ENCODE results near the gene TSPAN2. TPM values are rescaled to one million over a fixed set of nuclear protein-coding genes. Genes with fewer than 3 reads are reported as not detected.

Gene TSPAN2
- total and polyA plus RNA-seq, 9 of the 15 experiments (the other 6 are each of a cell fraction or from before 2014, with no cell fraction given) = not detected

DNA sequence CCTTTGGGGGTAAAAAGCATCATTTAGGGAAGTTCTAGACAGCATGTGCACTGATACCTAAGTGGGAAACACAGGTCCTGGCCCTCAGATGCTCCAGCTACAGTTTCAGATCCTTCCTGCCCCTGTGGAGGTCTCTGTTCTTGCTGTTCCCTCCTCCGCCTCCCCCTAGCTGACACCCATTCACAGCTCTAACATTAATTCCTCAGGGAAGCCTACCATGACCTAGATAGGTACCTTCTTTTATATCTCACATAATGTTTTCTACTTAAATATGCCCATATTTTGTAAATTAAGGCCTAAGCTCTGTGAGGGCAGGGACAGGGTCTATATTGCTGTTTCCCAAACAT is 11.3 kb downstream of the TSPAN2 start (continued):
- TF ChIP-seq IRF9 (tag; IDR thresholded peaks at IDR 0.05) (no peak), ZNF175 (CRISPR knock-in tag; IDR thresholded peaks at IDR 0.05; ENCODE audit: low read depth) (no peak), MCM3 (IDR thresholded peaks at IDR 0.05) (no peak), TCF3 (CRISPR knock-in tag; IDR thresholded peaks at IDR 0.05) (no peak)

DNA sequence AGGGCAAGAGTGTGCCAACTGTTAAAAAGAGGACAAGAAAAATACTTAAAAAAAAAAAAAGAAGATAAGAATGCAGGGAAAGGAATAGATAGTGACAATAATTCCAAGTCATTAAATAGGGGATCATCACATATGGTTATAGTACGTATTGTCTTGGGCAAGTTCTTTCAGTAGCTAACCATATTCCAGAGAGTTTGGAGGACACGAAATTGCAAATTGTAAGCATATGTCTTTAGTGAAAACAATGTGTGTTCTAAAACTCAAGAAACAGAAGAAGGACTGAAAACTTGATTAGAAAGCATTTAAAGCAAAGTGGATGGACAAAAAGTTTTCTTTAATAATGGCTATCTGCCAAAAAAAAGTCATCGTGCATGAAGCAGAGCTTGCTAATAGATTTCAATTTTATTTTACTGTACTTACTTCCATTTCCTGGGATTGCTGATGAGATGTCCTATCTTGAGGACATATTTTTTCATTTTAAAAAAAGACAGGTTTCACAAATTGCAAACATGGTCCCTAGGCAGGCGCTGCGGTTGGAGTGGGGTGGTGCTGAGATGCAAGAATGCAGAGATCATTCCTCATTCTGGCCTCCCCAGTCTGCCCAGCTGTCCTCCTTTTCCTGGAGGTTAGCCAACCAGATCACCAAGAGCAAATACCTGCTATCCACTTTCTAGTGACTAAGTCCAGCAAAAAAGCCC is 11.9 kb downstream of the TSPAN2 start:
- H3K27me3 ChIP-seq (ENCODE audit: control insufficient read depth in 2 of 2, insufficient read depth in 2 of 2, low read length in 2 of 2) = peaks cover 3 to 15% of the 10 kb centered on the region in 2 experiments; a peak in 4 of 5 replicates
- WGBS (ENCODE audit: insufficient coverage, low coverage, missing lambda C conversion rate) = 1% methylated on average over 5 of the region's 5 CpGs
- DNase-seq (ENCODE audit: extremely low read depth in 1 of 4, low spot score in 3 of 4) = no peak
- ChIA-PET CTCF (ENCODE audit: low intra/inter-chr PET ratio) (no interaction called here), POLR2A (interaction anchor here (0.7 to 1.3 kb wide), 2 partner anchors 10 to 12 kb away, joined by 3 read pairs; no protein-coding TSS in a partner anchor)
- H2AFZ ChIP-seq (ENCODE audit: low read depth, low read length) = no peak overlapping the region
- H3K9ac ChIP-seq (ENCODE audit: insufficient read depth in 1 of 2, low read depth in 2 of 2, low read length in 2 of 2) = no peak overlapping the region
- in situ Hi-C loops (cut with MboI) = no loop called here
- no peak for FAIRE-seq
- no peak overlapping the region for H3K27ac ChIP-seq (ENCODE audit: extremely low read depth, low read depth, low read length)
- no peak overlapping the region for H3K4me3 ChIP-seq
- no peaks in the 10 kb centered on the region for H3K36me3 ChIP-seq (ENCODE audit: control insufficient read depth, insufficient read depth, low read length)
- no TSS peak for BruUV-seq (replicated peaks)
- TF ChIP-seq, protein P1, sequence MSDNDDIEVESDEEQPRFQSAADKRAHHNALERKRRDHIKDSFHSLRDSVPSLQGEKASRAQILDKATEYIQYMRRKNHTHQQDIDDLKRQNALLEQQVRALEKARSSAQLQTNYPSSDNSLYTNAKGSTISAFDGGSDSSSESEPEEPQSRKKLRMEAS (CRISPR knock-in tag; IDR thresholded peaks at IDR 0.05) = no peak
- TF ChIP-seq GABPB2 (CRISPR knock-in tag; conservative IDR thresholded peaks at IDR 0.05) = no peak
- TF ChIP-seq RNF2 (IDR thresholded peaks at IDR 0.05) = no peak
- TF ChIP-seq, protein P2, sequence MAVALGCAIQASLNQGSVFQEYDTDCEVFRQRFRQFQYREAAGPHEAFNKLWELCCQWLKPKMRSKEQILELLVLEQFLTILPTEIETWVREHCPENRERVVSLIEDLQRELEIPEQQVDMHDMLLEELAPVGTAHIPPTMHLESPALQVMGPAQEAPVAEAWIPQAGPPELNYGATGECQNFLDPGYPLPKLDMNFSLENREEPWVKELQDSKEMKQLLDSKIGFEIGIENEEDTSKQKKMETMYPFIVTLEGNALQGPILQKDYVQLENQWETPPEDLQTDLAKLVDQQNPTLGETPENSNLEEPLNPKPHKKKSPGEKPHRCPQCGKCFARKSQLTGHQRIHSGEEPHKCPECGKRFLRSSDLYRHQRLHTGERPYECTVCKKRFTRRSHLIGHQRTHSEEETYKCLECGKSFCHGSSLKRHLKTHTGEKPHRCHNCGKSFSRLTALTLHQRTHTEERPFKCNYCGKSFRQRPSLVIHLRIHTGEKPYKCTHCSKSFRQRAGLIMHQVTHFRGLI (CRISPR knock-in tag; IDR thresholded peaks at IDR 0.05) = no peak
- TF ChIP-seq LEF1 (IDR thresholded peaks at IDR 0.05) = no peak
- TF ChIP-seq KLF10 (CRISPR knock-in tag; IDR thresholded peaks at IDR 0.05) = no peak
- no peak for TF ChIP-seq HNRNPK (IDR thresholded peaks at IDR 0.05; ENCODE audit: low read depth, low read length, poor library complexity, severe bottlenecking)
- TF ChIP-seq, protein P3, sequence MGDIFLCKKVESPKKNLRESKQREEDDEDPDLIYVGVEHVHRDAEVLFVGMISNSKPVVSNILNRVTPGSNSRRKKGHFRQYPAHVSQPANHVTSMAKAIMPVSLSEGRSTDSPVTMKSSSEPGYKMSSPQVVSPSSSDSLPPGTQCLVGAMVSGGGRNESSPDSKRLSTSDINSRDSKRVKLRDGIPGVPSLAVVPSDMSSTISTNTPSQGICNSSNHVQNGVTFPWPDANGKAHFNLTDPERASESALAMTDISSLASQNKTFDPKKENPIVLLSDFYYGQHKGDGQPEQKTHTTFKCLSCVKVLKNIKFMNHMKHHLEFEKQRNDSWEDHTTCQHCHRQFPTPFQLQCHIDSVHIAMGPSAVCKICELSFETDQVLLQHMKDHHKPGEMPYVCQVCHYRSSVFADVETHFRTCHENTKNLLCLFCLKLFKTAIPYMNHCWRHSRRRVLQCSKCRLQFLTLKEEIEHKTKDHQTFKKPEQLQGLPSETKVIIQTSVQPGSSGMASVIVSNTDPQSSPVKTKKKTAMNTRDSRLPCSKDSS (IDR thresholded peaks at IDR 0.05; ENCODE audit: low read depth, partially characterized antibody) = no peak
- no peak for TF ChIP-seq BDP1 (IDR thresholded peaks at IDR 0.05; ENCODE audit: insufficient read depth, insufficient read length)
- TF ChIP-seq ZNF165 (CRISPR knock-in tag; IDR thresholded peaks at IDR 0.05; ENCODE audit: borderline replicate concordance) = no peak
- no peak for ATAC-seq
- H3K9me1 ChIP-seq (ENCODE audit: control insufficient read depth, insufficient read depth, low read length) = no peaks in the 10 kb centered on the region
- H3K9me3 ChIP-seq (replicated peaks; ENCODE audit: control insufficient read depth, insufficient read depth, low read depth, low read length) = no peaks in the 10 kb centered on the region
- H3K79me2 ChIP-seq (ENCODE audit: control insufficient read depth, insufficient read depth, low read length) = no peaks in the 10 kb centered on the region
- no peaks in the 10 kb centered on the region for H3K4me1 ChIP-seq (replicated peaks in 1 of 2; ENCODE audit: control insufficient read depth in 2 of 2, insufficient read depth in 2 of 2, low read length in 2 of 2)
- no peak overlapping the region for H3K4me2 ChIP-seq (ENCODE audit: insufficient read depth, low read length)
- intact Hi-C loops (cut with micrococcal nuclease) = no loop called here
- no peaks in the 10 kb centered on the region for H4K20me1 ChIP-seq (replicated peaks; ENCODE audit: control insufficient read depth, insufficient read depth, low read length)

All from K562 (cell line).